KMS-11 (cell line): ENCODE data around the gene SMIM5.

Source experiments
- H2AFZ ChIP-seq: fragments of 200-600 bp; sonication (generic); 2 replicates; pipeline ENCODE4 v1.6.1; 2016; ENCODE audit warnings: antibody characterized with exemption, mixed run types, low read depth
- H3K27ac ChIP-seq: fragments of 200-600 bp; sonication (generic); 2 replicates; pipeline ENCODE4 v1.6.1; 2016; ENCODE audit warnings: mild to moderate bottlenecking, mixed run types
- H3K27me3 ChIP-seq: fragments of 200-600 bp; sonication (generic); 2 replicates; pipeline ENCODE4 v1.6.1; 2017; ENCODE audit warnings: mild to moderate bottlenecking, low read depth, mixed run types, moderate library complexity; ENCODE audit not compliant: insufficient read depth
- H3K36me3 ChIP-seq: fragments of 200-600 bp; sonication (generic); 2 replicates; pipeline ENCODE4 v1.6.1; 2017; ENCODE audit warnings: mild to moderate bottlenecking, mixed run types; ENCODE audit not compliant: insufficient read depth
- H3K4me1 ChIP-seq: fragments of 200-600 bp; sonication (generic); 2 replicates; pipeline ENCODE4 v1.6.1; 2016; ENCODE audit warnings: mild to moderate bottlenecking, low read depth, mixed run types; ENCODE audit not compliant: poor library complexity, severe bottlenecking
- H3K4me2 ChIP-seq: fragments of 200-600 bp; sonication (generic); 2 replicates; pipeline ENCODE4 v1.7.0; 2016; ENCODE audit warnings: mild to moderate bottlenecking, mixed run types
- H3K4me3 ChIP-seq: fragments of 200-600 bp; sonication (generic); IDR thresholded peaks from 2 replicates; pipeline ENCODE4 v1.6.1; 2017; ENCODE audit warnings: low read depth, low read length, mixed read lengths; ENCODE audit not compliant: insufficient read depth
- H3K79me2 ChIP-seq: fragments of 200-600 bp; sonication (generic); 2 replicates; pipeline ENCODE4 v1.6.1; 2016; ENCODE audit warnings: low read depth, mixed run types; ENCODE audit not compliant: insufficient read depth
- H3K9ac ChIP-seq: fragments of 200-600 bp; sonication (generic); 2 replicates; pipeline ENCODE4 v1.6.1; 2016; ENCODE audit warnings: mild to moderate bottlenecking, mixed run types
- H4K20me1 ChIP-seq: fragments of 200-600 bp; sonication (generic); 2 replicates; pipeline ENCODE4 v1.6.1; 2016; ENCODE audit warnings: mild to moderate bottlenecking, mixed run types; ENCODE audit not compliant: insufficient read depth
- TF ChIP-seq, protein P1 (sequence below): fragments of 200-600 bp; sonication (generic); conservative IDR thresholded peaks from 2 replicates; pipeline ENCODE4 v1.6.1; 2017; ENCODE audit warnings: low read depth, mild to moderate bottlenecking, antibody characterized with exemption, low read length, moderate library complexity, mixed read lengths

The SMIM5 gene

DNA sequence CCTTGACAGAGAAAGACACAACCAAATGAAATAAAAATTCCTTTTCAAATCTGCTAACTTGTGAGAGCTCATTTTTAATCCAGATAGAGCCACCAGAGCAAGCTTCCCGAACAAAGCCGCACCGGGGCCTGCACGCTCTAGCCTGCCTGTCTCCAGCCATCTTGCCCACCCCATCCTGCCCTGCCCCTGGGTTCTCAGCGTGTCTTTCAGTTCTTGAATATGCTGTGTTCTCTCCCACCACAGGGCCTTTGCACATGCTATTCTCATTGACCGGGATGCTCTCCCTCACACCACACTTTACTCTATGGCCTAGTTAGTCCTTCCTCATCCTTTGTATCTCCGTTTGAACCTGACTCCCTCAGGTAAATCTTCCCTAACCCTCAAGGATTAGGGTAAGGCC is 14.7 kb downstream of the SMIM5 start:
- Histone ChIP-seq H2AFZ (no peak overlapping the region), H3K4me3 (no peak overlapping the region), H3K79me2 (no peaks in the 10 kb centered on the region), H3K27ac (no peak overlapping the region), H3K27me3 (no peaks in the 10 kb centered on the region), H3K4me1 (no peaks in the 10 kb centered on the region), H3K36me3 (no peaks in the 10 kb centered on the region), H4K20me1 (no peaks in the 10 kb centered on the region), H3K9ac (no peak overlapping the region), H3K4me2 (no peak overlapping the region)
- TF ChIP-seq, protein P1, sequence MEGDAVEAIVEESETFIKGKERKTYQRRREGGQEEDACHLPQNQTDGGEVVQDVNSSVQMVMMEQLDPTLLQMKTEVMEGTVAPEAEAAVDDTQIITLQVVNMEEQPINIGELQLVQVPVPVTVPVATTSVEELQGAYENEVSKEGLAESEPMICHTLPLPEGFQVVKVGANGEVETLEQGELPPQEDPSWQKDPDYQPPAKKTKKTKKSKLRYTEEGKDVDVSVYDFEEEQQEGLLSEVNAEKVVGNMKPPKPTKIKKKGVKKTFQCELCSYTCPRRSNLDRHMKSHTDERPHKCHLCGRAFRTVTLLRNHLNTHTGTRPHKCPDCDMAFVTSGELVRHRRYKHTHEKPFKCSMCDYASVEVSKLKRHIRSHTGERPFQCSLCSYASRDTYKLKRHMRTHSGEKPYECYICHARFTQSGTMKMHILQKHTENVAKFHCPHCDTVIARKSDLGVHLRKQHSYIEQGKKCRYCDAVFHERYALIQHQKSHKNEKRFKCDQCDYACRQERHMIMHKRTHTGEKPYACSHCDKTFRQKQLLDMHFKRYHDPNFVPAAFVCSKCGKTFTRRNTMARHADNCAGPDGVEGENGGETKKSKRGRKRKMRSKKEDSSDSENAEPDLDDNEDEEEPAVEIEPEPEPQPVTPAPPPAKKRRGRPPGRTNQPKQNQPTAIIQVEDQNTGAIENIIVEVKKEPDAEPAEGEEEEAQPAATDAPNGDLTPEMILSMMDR, result no peak

DNA sequence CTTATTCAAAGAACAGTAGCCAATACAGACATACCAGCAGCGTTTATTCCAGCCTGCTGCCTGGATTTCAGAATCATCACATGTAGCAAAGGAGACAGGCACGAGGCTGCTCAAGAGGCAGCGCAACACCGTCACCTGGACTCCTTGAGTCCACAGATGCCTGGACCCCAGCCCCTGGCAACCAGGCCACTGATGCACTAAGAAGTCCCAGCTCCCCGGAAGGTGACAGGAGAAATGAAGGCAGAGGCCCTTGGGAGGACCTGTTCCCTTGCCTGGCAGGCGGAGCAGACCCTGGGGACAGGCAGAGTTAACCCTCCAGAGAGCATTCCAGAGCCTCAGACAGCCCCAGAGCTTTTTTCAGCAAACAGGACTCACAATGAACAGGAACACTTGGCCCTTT is 16.5 kb downstream of the SMIM5 start:
- Histone ChIP-seq H3K79me2 (no peaks in the 10 kb centered on the region), H3K27ac (no peak overlapping the region)

DNA sequence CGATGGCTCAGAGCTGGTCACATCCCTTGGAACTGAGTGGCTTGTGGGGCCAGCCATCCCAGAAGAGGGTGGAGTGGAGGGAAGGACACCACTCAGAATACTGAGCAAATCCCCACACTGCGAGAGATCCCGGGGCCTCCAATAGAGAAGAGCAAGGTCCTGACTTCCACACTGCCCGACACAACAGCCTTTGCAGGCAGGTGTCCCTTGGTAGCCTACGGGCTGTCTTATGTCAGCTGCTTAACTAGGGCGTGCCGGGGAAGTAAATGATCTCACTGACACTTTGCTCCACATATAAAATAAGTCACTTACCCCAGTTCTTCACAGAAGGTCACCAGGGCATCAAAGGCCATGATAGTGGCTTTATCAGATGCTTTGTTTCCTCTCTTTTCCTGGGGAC is 17.6 kb downstream of the SMIM5 start:
- H3K27me3 ChIP-seq, result no peaks in the 10 kb centered on the region
- H3K27ac ChIP-seq, result no peak overlapping the region
- H3K79me2 ChIP-seq, result no peaks in the 10 kb centered on the region
- H3K4me1 ChIP-seq, result no peaks in the 10 kb centered on the region
- H3K36me3 ChIP-seq, result no peaks in the 10 kb centered on the region
- no peak overlapping the region for H2AFZ ChIP-seq
- no peak overlapping the region for H3K4me2 ChIP-seq
- H4K20me1 ChIP-seq, result no peaks in the 10 kb centered on the region
- H3K9ac ChIP-seq, result no peak overlapping the region
- H3K4me3 ChIP-seq, result no peak overlapping the region
- TF ChIP-seq, protein P1, result no peak

More for the DNA sequence above, 16.5 kb downstream of the SMIM5 start:
- H3K4me3 ChIP-seq, result no peak overlapping the region
- H3K4me2 ChIP-seq, result no peak overlapping the region
- H3K27me3 ChIP-seq, result no peaks in the 10 kb centered on the region
- no peaks in the 10 kb centered on the region for H3K36me3 ChIP-seq
- H4K20me1 ChIP-seq, result no peaks in the 10 kb centered on the region
- no peak overlapping the region for H2AFZ ChIP-seq
- no peaks in the 10 kb centered on the region for H3K4me1 ChIP-seq
- TF ChIP-seq, protein P1, result no peak
- no peak overlapping the region for H3K9ac ChIP-seq

DNA sequence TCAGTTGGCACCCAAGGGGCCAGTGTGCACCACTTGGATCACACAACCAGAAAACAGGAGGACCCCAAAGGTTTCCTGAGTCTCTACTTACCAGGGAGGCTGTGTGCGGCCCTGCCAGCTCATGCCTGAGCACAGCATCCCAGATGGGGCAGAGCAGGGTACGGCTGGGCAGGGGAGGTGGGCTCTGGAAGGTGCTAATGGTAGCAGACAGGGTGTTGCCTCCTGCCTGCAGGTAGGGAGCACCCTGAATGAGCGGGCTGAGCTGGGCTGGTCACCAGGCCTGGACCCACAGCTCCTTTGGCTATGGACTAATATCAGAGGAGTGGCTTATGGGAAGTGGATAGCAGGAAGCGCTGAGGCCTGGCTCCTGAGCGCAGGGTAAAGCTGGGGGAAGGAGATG is 19.1 kb downstream of the SMIM5 start:
- Histone ChIP-seq H3K79me2 (no peaks in the 10 kb centered on the region), H3K4me2 (no peak overlapping the region), H3K9ac (no peak overlapping the region), H3K4me3 (no peak overlapping the region), H3K36me3 (no peaks in the 10 kb centered on the region), H4K20me1 (no peaks in the 10 kb centered on the region), H3K27me3 (no peaks in the 10 kb centered on the region), H3K4me1 (no peaks in the 10 kb centered on the region), H2AFZ (no peak overlapping the region), H3K27ac (no peak overlapping the region)
- TF ChIP-seq, protein P1, result no peak
